Activated CD4-positive, alpha-beta memory T cell treated with anti-CD3 and anti-CD28 coated beads, Interleukin-2, amount 10 ng/mL, durations not matched to agents 7 days and 5 days (primary cell): Measurements from ENCODE around the gene F8. TPM values are rescaled to one million over a fixed set of nuclear protein-coding genes. Genes with fewer than 3 reads are reported as not detected.
"Not testable (repeated sequence)": the region's sequence is repeated elsewhere in the genome, so short reads cannot be mapped to it uniquely, and the experiment has no call there.

Experiments
- CTCF ChIA-PET: fragments of 350-600 bp; sonication (Branson Sonifier 250); formaldehyde crosslinking; loops from one replicate; lab custom pipeline; 2021; ENCODE audit warnings: antibody characterized with exemption, inconsistent platforms; lab: Charles Lee
- POLR2A ChIA-PET: fragments of 350-600 bp; sonication (Branson Sonifier 250); formaldehyde crosslinking; loops from one replicate; lab custom pipeline; 2021; ENCODE audit warnings: antibody characterized with exemption; lab: Charles Lee
- DNase-seq: peaks from one replicate; pipeline ENCODE4 v3.0.0-alpha.2; 2020
- H3K27ac Mint-ChIP-seq: one replicate; pipeline ENCODE4 v1.8.0; 2021; ENCODE audit warnings: mild to moderate bottlenecking, mixed read lengths
- H3K27me3 Mint-ChIP-seq: one replicate; pipeline ENCODE4 v1.8.0; 2021; ENCODE audit warnings: mixed read lengths
- H3K36me3 Mint-ChIP-seq: one replicate; pipeline ENCODE4 v1.8.0; 2021; ENCODE audit warnings: low read depth, mixed read lengths
- H3K4me1 Mint-ChIP-seq: one replicate; pipeline ENCODE4 v1.8.0; 2021; ENCODE audit warnings: mixed read lengths
- H3K4me3 Mint-ChIP-seq: one replicate; pipeline ENCODE4 v1.8.0; 2021; ENCODE audit warnings: mild to moderate bottlenecking, mixed read lengths
- H3K9me3 Mint-ChIP-seq: one replicate; pipeline ENCODE4 v1.8.0; 2021; ENCODE audit warnings: mixed read lengths
- total RNA-seq, 2 experiments: library from RNA; stranded (reverse); gene quantifications; one replicate each; pipeline ENCODE4 v1.2.3, GENCODE V29; 2021

Gene F8
- total RNA-seq, 2 experiments from 2014 or later, result 8.9 to 10.2 TPM

GRCh38 chrX:155027509-155028066, 5.1 kb upstream of the F8 start:
- ChIA-PET CTCF (interaction anchor here (0.9 to 1.3 kb wide), 2 partner anchors 21 to 44 kb away, joined by 3 read pairs; partner anchors contain the start of gene BRCC3), POLR2A (interaction anchor here (1.1 to 1.5 kb wide), 8 partner anchors 21 to 265 kb away, joined by 3 to 6 read pairs (median 4); partner anchors contain the start of genes BRCC3, CMC4, DKC1 and MTCP1)
- H3K27ac Mint-ChIP-seq, result peak overlapping the region; percentile 96
- peak overlapping the region; percentile 82 for H3K4me3 Mint-ChIP-seq
- H3K27me3 Mint-ChIP-seq, result peaks cover 4% of the 10 kb centered on the region
- peaks cover 26% of the 10 kb centered on the region for H3K4me1 Mint-ChIP-seq
- DNase-seq, result no peak
- no peaks in the 10 kb centered on the region for H3K36me3 Mint-ChIP-seq
- H3K9me3 Mint-ChIP-seq, result no peaks in the 10 kb centered on the region

DNA sequence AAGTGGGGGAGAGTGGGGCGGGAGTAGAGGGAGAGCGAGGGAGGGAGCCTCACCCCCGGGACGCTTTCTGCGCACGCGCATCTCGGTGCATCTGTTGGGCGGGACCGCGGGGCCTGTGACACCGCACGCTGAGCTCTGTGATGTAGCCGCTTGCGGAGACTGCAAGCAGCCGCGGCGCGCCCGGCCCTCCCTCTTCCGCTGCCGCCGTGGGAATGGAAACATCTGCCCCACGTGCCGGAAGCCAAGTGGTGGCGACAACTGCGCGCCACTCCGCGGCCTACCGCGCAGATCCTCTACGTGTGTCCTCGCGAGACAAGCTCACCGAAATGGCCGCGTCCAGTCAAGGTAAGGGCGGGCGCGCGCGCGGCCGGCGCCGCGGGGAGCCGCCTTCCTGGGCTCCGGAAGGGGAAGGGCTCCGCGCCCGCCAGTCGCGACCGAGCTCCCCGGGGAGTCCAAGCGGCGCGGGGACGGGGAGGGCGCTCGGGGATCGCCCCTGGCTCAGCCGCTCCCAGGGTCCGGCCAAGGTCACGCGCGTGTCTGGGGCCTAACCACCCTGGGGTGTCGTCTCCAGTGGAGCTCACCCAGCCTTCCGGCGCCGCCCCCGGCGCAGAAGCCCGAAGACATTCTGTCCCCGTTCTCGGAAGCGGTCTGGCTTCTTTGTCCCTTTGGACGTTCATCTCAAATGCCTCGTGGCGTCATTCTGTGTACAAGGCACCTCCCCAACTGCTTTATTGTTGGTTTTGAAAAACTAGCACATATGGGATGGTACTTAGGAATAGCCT, 4.4 kb upstream of the F8 start, which contains the start of gene FUNDC2:
TSS of gene FUNDC2 (plus strand) at position 118 of the 782 bp plus-strand sequence. CDS start at position 213, 95 bp downstream.
- Mint-ChIP-seq H3K36me3 (no peaks in the 10 kb centered on the region), H3K4me3 (peak within 1 kb of the TSS; percentile 82), H3K4me1 (peaks cover 26% of the 10 kb centered on the region), H3K9me3 (no peaks in the 10 kb centered on the region), H3K27me3 (peaks cover 8% of the 10 kb centered on the region), H3K27ac (peak within 1 kb of the TSS; percentile 96)
- CTCF ChIA-PET, result interaction anchor here (0.7 to 1.3 kb wide), 6 partner anchors 22 to 109 kb away, joined by 3 to 7 read pairs (median 3); partner anchors contain the start of gene BRCC3
- POLR2A ChIA-PET, result interaction anchor here (0.7 to 1.4 kb wide), 9 partner anchors 9 to 264 kb away, joined by 3 to 12 read pairs (median 4); partner anchors contain the start of genes BRCC3, CMC4, DKC1 and MTCP1
- peak; percentile 94 for DNase-seq

GRCh38 chrX:155026420-155026726, 3.9 kb upstream of the F8 start:
- H3K36me3 Mint-ChIP-seq, result no peaks in the 10 kb centered on the region
- CTCF ChIA-PET, result interaction anchor here (0.7 to 1.3 kb wide), 5 partner anchors 31 to 109 kb away, joined by 3 to 7 read pairs (median 3); partner anchors contain the start of gene BRCC3
- H3K27me3 Mint-ChIP-seq, result peaks cover 9% of the 10 kb centered on the region
- H3K9me3 Mint-ChIP-seq, result no peaks in the 10 kb centered on the region
- H3K4me3 Mint-ChIP-seq, result peak overlapping the region; percentile 82
- DNase-seq, result no peak
- peak overlapping the region; percentile 87 for H3K27ac Mint-ChIP-seq
- POLR2A ChIA-PET, result interaction anchor here (0.7 to 1.4 kb wide), 8 partner anchors 9 to 264 kb away, joined by 3 to 12 read pairs (median 4); partner anchors contain the start of genes BRCC3, CMC4, DKC1 and MTCP1
- H3K4me1 Mint-ChIP-seq, result peaks cover 24% of the 10 kb centered on the region

DNA sequence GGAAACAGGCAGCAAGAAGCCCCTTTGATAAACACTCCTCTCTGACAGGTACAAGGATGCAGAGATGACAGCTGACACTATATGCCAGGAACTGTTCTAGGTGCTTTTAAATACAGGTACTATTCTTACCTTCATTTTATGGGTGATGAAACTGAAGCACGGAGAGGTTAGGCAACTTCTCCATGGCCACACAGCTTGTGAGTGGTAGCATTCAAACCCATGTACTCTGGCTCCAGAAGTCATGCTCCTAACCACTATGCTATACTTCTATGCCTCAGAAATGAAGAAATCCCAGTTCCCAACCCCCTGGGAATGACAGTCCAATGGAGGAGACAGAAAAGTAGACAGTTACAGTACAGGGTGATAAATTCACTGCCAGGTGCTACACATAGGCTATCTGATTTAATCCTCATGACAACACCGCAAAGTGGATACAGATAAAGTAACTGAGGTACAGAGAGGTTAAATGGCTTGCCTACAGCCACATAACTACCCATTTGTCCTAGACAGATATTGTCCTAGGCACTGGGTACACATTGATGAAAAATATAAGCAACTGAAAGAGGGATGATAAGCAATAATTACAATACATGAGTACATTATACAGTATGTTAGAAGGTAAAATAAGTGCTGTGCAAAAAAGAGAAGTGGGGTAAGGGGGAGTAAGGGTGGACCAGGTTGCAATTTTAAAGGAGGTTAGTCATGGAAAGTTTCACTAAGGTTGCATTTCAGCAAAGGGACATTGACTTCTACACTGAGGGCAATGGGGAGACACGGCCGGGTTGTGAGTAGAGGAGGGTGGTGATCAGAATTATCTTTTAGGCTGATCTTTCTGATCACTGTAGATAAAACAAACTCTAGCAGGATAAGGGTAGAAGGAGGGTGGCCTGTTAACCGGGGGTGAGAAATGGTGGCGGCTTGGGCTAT, 1.6 kb upstream of the F8 start:
- H3K27ac Mint-ChIP-seq, result no peak overlapping the region
- DNase-seq, result no peak
- no peaks in the 10 kb centered on the region for H3K36me3 Mint-ChIP-seq
- H3K4me3 Mint-ChIP-seq, result no peak overlapping the region
- ChIA-PET POLR2A (no interaction called here), CTCF (no interaction called here)
- no peaks in the 10 kb centered on the region for H3K9me3 Mint-ChIP-seq
- H3K27me3 Mint-ChIP-seq, result peaks cover 9% of the 10 kb centered on the region
- peaks cover 18% of the 10 kb centered on the region for H3K4me1 Mint-ChIP-seq

DNA sequence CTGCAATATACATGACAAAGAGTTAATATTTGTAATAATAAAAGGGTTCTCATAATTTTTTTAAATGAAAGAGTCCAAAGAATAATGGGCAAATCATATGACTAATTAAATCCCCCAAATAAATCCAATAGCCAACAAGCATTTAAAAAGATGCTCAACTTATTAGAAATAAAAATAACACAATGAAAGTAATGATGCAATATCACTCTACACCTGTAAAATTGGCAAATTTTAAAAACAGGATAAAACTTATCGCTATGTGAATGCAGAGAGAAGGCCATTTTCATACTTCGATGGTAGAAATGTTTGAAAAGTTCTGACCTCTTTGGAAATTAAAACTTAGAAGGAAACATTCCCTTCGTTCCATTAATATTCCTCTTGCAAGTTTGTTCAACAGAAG, 1.9 kb downstream of the F8 start:
- no peak overlapping the region for H3K27ac Mint-ChIP-seq
- no peak overlapping the region for H3K4me3 Mint-ChIP-seq
- CTCF ChIA-PET, result no interaction called here
- H3K9me3 Mint-ChIP-seq, result no peaks in the 10 kb centered on the region
- DNase-seq, result no peak
- H3K4me1 Mint-ChIP-seq, result no peaks in the 10 kb centered on the region
- H3K27me3 Mint-ChIP-seq, result peaks cover 9% of the 10 kb centered on the region
- POLR2A ChIA-PET, result no interaction called here
- no peaks in the 10 kb centered on the region for H3K36me3 Mint-ChIP-seq

- CTCF ChIA-PET, result no interaction called here
- Mint-ChIP-seq H3K27me3 (no peaks in the 10 kb centered on the region), H3K27ac (no peak overlapping the region), H3K9me3 (no peaks in the 10 kb centered on the region), H3K36me3 (no peaks in the 10 kb centered on the region), H3K4me3 (no peak overlapping the region), H3K4me1 (no peaks in the 10 kb centered on the region)
- DNase-seq, result no peak
- POLR2A ChIA-PET, result no interaction called here
Observed at GRCh38 chrX:155009994-155010472, 12.5 kb downstream of the F8 start.

- CTCF ChIA-PET, result not testable (repeated sequence)
Observed at GRCh38 chrX:155008578-155008977, 13.9 kb downstream of the F8 start.

DNA sequence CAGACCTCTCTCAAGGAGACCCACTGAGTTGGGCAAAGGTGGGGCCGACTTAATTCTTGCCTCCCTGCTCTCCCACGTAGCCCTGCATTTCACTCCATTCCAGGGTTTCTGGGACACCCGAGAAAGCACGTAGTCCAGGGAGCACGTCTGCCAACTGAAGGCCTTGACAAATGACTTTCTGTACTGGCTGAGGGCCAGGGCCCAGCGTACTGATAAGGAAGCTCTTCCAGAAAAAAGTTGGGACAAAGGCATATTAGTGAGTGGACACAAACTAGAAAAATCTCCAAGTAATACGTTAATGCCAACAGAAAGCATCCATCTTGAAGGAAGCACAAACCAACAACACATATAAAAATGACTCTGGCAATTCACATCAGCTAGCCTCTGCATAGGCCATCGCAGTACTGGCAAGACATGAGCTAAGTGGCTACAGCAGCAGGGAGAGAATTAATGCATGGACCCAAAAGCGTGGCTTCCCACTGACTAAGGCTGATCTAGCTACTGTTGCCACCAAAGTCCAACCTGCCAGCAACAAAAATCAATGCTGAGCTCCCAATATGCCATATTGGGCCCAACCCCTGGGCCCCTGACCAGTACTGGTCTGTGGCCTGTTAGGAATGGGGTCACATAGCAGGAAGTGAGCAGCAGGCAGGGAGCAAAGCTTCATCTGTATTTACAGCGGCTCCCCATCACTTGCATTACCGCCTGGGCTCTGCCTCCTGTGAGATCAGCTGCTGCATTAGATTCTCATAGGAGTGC, 15.4 kb downstream of the F8 start:
- H3K36me3 Mint-ChIP-seq, H3K4me3 Mint-ChIP-seq, H3K27me3 Mint-ChIP-seq, H3K27ac Mint-ChIP-seq, H3K4me1 Mint-ChIP-seq, H3K9me3 Mint-ChIP-seq, CTCF ChIA-PET, DNase-seq, POLR2A ChIA-PET: not testable (repeated sequence)

More at GRCh38 chrX:155008578-155008977, 13.9 kb downstream of the F8 start:
- H3K36me3 Mint-ChIP-seq, H3K4me1 Mint-ChIP-seq, H3K9me3 Mint-ChIP-seq, H3K27me3 Mint-ChIP-seq, H3K27ac Mint-ChIP-seq, POLR2A ChIA-PET, DNase-seq, H3K4me3 Mint-ChIP-seq: not testable (repeated sequence)

DNA sequence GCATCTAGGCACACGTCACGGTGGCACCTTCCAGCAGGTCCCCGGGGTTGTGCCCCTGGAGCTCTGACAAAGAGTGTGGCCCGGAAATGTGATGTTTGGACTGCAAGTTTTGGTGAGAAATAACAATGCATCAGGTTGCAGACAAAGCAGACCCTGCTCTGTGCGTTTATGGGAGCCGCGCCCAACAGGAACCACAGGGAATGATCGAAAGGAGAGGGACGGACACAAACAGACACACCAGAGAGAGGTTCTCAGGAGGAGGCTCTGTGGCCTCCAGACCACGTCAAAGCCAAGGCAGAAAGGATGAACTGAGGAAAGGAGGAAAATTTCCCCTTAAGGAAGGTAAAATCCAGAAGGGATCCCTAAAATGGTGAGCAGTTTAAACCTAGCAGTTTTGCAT, 16.1 kb downstream of the F8 start:
- H3K9me3 Mint-ChIP-seq, H3K4me3 Mint-ChIP-seq, CTCF ChIA-PET: not testable (repeated sequence)

DNA sequence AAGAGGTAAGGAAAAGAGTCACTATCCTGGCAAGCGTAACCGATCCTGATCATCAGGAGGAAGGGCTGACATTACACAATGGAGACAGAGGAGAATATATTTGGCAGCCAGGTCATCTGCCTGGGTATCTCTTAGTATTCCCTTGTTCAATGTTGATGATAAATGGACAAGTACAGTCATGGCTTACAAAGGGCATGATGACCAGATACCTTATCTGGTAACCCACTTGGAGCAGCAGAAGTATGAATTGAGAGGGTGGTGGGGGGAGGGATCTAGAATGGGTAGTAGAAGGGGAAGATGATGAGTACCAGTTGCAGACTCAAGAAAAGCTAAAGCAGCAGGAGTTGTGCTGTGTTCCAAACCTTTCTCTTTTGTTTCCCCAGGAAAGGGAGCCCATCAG, 17.3 kb downstream of the F8 start:
- no peak overlapping the region for H3K27ac Mint-ChIP-seq
- H3K9me3 Mint-ChIP-seq, result no peaks in the 10 kb centered on the region
- H3K4me3 Mint-ChIP-seq, result no peak overlapping the region
- H3K36me3 Mint-ChIP-seq, result no peaks in the 10 kb centered on the region
- H3K27me3 Mint-ChIP-seq, result no peaks in the 10 kb centered on the region
- POLR2A ChIA-PET, result no interaction called here
- CTCF ChIA-PET, result no interaction called here
- DNase-seq, result no peak
- H3K4me1 Mint-ChIP-seq, result no peaks in the 10 kb centered on the region

More for the DNA sequence above, 16.1 kb downstream of the F8 start:
- H3K36me3 Mint-ChIP-seq, POLR2A ChIA-PET, H3K4me1 Mint-ChIP-seq, DNase-seq, H3K27ac Mint-ChIP-seq, H3K27me3 Mint-ChIP-seq: not testable (repeated sequence)

GRCh38 chrX:155001873-155002272, 20.6 kb downstream of the F8 start:
- ChIA-PET CTCF (no interaction called here), POLR2A (no interaction called here)
- no peaks in the 10 kb centered on the region for H3K4me1 Mint-ChIP-seq

GRCh38 chrX:155000841-155001240, 21.7 kb downstream of the F8 start:
- Mint-ChIP-seq H3K27ac (no peak overlapping the region), H3K27me3 (peaks cover 4% of the 10 kb centered on the region), H3K4me3 (no peak overlapping the region), H3K9me3 (no peaks in the 10 kb centered on the region), H3K36me3 (no peaks in the 10 kb centered on the region), H3K4me1 (no peaks in the 10 kb centered on the region)
- ChIA-PET CTCF (no interaction called here), POLR2A (no interaction called here)
- no peak for DNase-seq

More at GRCh38 chrX:155001873-155002272, 20.6 kb downstream of the F8 start:
- no peak for DNase-seq
- H3K4me3 Mint-ChIP-seq, result no peak overlapping the region
- no peaks in the 10 kb centered on the region for H3K36me3 Mint-ChIP-seq
- H3K27ac Mint-ChIP-seq, result no peak overlapping the region
- no peaks in the 10 kb centered on the region for H3K9me3 Mint-ChIP-seq
- peaks cover 4% of the 10 kb centered on the region for H3K27me3 Mint-ChIP-seq
